ENCODE measurements around the gene OR2A2.

- TF ChIP-seq POLR2A (IDR thresholded peaks at IDR 0.05; ENCODE audit: low read length) (no peak), EP300 (IDR thresholded peaks at IDR 0.05) (no peak), ESRRA (IDR thresholded peaks at IDR 0.05; ENCODE audit: borderline replicate concordance, low read length) (no peak), RARB (CRISPR knock-in tag; IDR thresholded peaks at IDR 0.05) (no peak), USF2 (IDR thresholded peaks at IDR 0.05) (no peak)
- TF ChIP-seq, protein P1, sequence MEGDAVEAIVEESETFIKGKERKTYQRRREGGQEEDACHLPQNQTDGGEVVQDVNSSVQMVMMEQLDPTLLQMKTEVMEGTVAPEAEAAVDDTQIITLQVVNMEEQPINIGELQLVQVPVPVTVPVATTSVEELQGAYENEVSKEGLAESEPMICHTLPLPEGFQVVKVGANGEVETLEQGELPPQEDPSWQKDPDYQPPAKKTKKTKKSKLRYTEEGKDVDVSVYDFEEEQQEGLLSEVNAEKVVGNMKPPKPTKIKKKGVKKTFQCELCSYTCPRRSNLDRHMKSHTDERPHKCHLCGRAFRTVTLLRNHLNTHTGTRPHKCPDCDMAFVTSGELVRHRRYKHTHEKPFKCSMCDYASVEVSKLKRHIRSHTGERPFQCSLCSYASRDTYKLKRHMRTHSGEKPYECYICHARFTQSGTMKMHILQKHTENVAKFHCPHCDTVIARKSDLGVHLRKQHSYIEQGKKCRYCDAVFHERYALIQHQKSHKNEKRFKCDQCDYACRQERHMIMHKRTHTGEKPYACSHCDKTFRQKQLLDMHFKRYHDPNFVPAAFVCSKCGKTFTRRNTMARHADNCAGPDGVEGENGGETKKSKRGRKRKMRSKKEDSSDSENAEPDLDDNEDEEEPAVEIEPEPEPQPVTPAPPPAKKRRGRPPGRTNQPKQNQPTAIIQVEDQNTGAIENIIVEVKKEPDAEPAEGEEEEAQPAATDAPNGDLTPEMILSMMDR (IDR thresholded peaks at IDR 0.05) = no peak
Observed at GRCh38 chr7:144100607-144101006, 8.8 kb upstream of the OR2A2 start.

All from A549 (cell line).